T-cell (primary cell): ENCODE results near the gene GSC. TPM values are rescaled to one million over a fixed set of nuclear protein-coding genes. Genes with fewer than 3 reads are reported as not detected.

Experiments
- ATAC-seq, 4 experiments: fragments of 200-7000 bp in 3 of 4; fragments of 150-1000 bp in 1 of 4; cut with Tn5 transposase; replicated peaks in 1 of 4; 1 replicate in 3 of 4; 2 replicates in 1 of 4; pipeline ENCODE4 v1.10.0; 2021; ENCODE audit warnings: moderate library complexity in 3 of 4, mild to moderate bottlenecking in 2 of 4, moderate number of reproducible peaks in 1 of 4
- CTCF ChIA-PET, 2 donors: fragments of 300-600 bp; sonication (Branson Sonifier 250); formaldehyde crosslinking; loops; one replicate each; lab custom pipeline; 2022; ENCODE audit warnings: antibody characterized with exemption in 2 of 2; lab: Charles Lee
- POLR2A ChIA-PET, 2 donors: fragments of 300-600 bp; sonication (Branson Sonifier 250); formaldehyde crosslinking; loops; one replicate each; lab custom pipeline; 2022; ENCODE audit warnings: antibody characterized with exemption in 2 of 2; lab: Charles Lee
- DNase-seq, 35 experiments: peaks; one replicate each; pipeline versions ENCODE4 v3.0.0 to v3.0.0-alpha.2; 2013 to 2023
- H3K27ac ChIP-seq: one replicate; pipeline ENCODE4 v1.5.1; 2013; ENCODE audit warnings: low read length
- H3K27me3 ChIP-seq, 2 experiments: replicated peaks in 1 of 2; 1 replicate in 1 of 2; 2 replicates in 1 of 2; pipeline versions ENCODE4 v1.6.1 to v1.7.0; 2013; ENCODE audit warnings: low read length in 1 of 2, mixed read lengths in 1 of 2; ENCODE audit not compliant: control insufficient read depth in 2 of 2, insufficient read depth in 2 of 2; ENCODE audit errors: extremely low read depth in 1 of 2
- H3K36me3 ChIP-seq, 2 donors: 1 replicate in 1 of 2; 2 replicates in 1 of 2; pipeline versions ENCODE4 v1.6.1 to v1.7.0; 2013; ENCODE audit warnings: low read length in 1 of 2; ENCODE audit not compliant: control insufficient read depth in 2 of 2, insufficient read depth in 1 of 2; ENCODE audit errors: extremely low read depth in 1 of 2
- H3K4me1 ChIP-seq, 2 experiments: 1 replicate in 1 of 2; 2 replicates in 1 of 2; pipeline versions ENCODE4 v1.6.1 to v1.7.0; 2013; ENCODE audit warnings: low read length in 2 of 2, mixed read lengths in 1 of 2; ENCODE audit not compliant: insufficient read depth in 2 of 2, control insufficient read depth in 1 of 2; ENCODE audit errors: extremely low read depth in 1 of 2
- H3K4me3 ChIP-seq, 2 donors: 1 replicate in 1 of 2; 2 replicates in 1 of 2; pipeline versions ENCODE4 v1.5.1 to v1.7.0; 2013; ENCODE audit warnings: mild to moderate bottlenecking in 2 of 2, low read length in 1 of 2, moderate library complexity in 1 of 2; ENCODE audit not compliant: control insufficient read depth in 1 of 2; ENCODE audit errors: extremely low read depth in 1 of 2
- H3K9me3 ChIP-seq: 2 replicates; pipeline ENCODE4 v1.7.0; 2013
- H3K27ac Mint-ChIP-seq, 2 donors: one replicate each; pipeline ENCODE4 v1.8.0; 2020 to 2021; ENCODE audit warnings: mild to moderate bottlenecking in 2 of 2, mixed read lengths in 2 of 2
- H3K27me3 Mint-ChIP-seq, 2 donors: one replicate each; pipeline ENCODE4 v1.8.0; 2021 to 2022; ENCODE audit warnings: mixed read lengths in 2 of 2
- H3K36me3 Mint-ChIP-seq: one replicate; pipeline ENCODE4 v1.8.0; 2021; ENCODE audit warnings: mixed read lengths
- H3K4me1 Mint-ChIP-seq, 3 donors: one replicate each; pipeline ENCODE4 v1.8.0; 2020 to 2022; ENCODE audit warnings: mixed read lengths in 3 of 3, mild to moderate bottlenecking in 1 of 3
- H3K4me3 Mint-ChIP-seq, 3 donors: one replicate each; pipeline ENCODE4 v1.8.0; 2020 to 2022; ENCODE audit warnings: mild to moderate bottlenecking in 3 of 3, mixed read lengths in 3 of 3, moderate library complexity in 3 of 3
- H3K9me3 Mint-ChIP-seq, 3 donors: one replicate each; pipeline ENCODE4 v1.8.0; 2020 to 2022; ENCODE audit warnings: mixed read lengths in 3 of 3
- WGBS: methylation state at CpG from one replicate; pipeline ENCODE4 v1.1.5; 2013; ENCODE audit warnings: missing lambda C conversion rate; ENCODE audit not compliant: insufficient coverage; 5-methylcytosine and 5-hydroxymethylcytosine counted together
- total RNA-seq, 35 experiments: library from RNA in 6 of 35; stranded (reverse) in 6 of 35; fragments of 120-200 nt in 1 of 35; gene quantifications; one replicate each; pipeline versions ENCODE4 v1.2.1 to v1.2.4 and lab custom pipeline; 2013 to 2026

GSC gene
- total RNA-seq, 5 donors from 2014 or later (not counting 1 experiment from before 2014, with no cell fraction given) = 0.37 to 0.59 TPM; not detected in 3

DNA sequence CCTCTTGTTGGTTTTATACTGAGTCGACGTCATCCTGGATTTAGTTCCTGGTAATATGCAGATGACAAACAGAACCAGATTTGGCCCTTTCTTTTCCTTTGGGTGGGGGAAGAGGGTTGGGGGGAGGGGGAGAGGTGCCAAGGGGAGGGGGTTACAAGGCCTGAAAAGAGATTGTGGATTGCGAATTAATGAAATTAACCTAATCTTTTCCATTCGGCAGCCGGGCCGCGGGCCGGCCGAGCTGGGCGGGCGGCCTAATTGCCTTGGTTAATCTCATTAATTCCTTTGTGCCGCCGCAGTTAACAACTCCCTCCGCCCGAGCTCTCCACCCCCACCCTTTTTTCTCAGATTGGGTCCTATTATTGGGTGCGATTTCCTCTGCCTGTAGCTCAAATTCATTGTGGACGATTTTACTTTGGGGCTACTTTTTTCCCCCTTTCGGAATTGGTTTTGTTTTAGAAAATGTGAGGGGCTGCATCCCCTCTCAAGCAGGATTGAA lies 387 bp upstream of the GSC start:
- H3K27ac ChIP-seq = no peak overlapping the region
- no peaks in the 10 kb centered on the region for H3K9me3 Mint-ChIP-seq
- 3% methylated on average over 11 of the region's 18 CpGs for WGBS
- DNase-seq = no peak
- H3K9me3 ChIP-seq = no peaks in the 10 kb centered on the region
- H3K4me3 ChIP-seq = no peak overlapping the region
- peaks cover 72 to 79% of the 10 kb centered on the region in 2 donors for H3K27me3 Mint-ChIP-seq
- no peaks in the 10 kb centered on the region for H3K36me3 Mint-ChIP-seq
- H3K4me1 ChIP-seq = peaks cover 0 to 19% of the 10 kb centered on the region in 2 experiments
- POLR2A ChIA-PET = no interaction called here
- CTCF ChIA-PET = no interaction called here
- peaks cover 22 to 76% of the 10 kb centered on the region in 2 experiments for H3K27me3 ChIP-seq
- H3K4me1 Mint-ChIP-seq = peaks cover 6 to 27% (median 20%) of the 10 kb centered on the region in 3 donors
- H3K4me3 Mint-ChIP-seq = peak overlapping the region; percentile 49 to 64 (median 58)
- ATAC-seq = no peak
- no peak overlapping the region for H3K27ac Mint-ChIP-seq
- no peaks in the 10 kb centered on the region for H3K36me3 ChIP-seq

DNA sequence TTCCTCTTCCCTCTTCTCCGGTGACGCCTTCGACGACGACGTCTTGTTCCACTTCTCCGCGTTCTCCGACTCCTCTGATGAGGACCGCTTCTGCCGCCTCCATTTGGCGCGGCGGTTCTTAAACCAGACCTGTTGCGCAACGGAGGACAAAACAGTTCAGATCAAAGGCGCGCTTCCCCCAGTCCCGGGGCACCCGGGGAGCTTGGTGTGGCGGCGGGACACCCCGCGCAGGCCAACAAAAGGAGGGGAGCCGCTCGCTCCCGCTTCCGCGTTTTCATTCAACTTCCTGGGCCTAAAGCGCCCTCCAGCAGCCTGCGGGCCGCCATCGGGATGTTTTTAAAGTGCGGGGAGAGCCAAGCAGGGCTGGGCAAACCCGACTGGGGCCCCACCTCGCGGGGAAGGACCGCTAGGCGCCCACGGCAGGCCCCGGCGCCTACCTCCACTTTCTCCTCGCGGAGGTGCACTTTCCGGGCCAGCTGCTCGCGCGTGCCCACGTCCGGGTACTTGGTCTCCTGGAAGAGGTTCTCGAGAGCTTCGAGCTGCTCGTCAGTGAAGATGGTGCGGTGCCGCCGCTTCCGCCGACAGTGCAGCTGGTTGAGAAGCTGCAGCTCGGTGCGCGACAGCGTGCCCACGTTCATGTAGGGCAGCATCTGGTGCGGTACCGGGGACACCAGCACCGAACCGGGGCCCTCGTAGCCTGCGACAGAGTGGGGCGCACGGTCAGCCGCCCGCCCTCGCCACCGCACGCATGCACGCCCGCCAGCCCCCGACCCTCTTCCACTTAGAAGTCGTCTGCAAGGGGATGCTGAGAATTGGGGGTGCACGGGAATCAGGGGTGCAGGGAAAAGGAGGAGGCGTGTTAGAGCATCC lies 1.2 kb downstream of the GSC start:
- peak overlapping the region in 1 of 2 donors; percentile 65 for H3K27ac Mint-ChIP-seq
- 4% methylated on average over 76 of the region's 82 CpGs for WGBS
- DNase-seq (peak in 9 of 35 experiments; percentile 3 to 29 (median 17)), ATAC-seq (peak in 2 of 4 experiments; percentile 15 to 60)
- H3K9me3 ChIP-seq = no peaks in the 10 kb centered on the region
- peaks cover 22 to 83% of the 10 kb centered on the region in 2 experiments for H3K27me3 ChIP-seq
- H3K27me3 Mint-ChIP-seq = peaks cover 71 to 78% of the 10 kb centered on the region in 2 donors
- no peaks in the 10 kb centered on the region for H3K36me3 ChIP-seq
- H3K4me3 ChIP-seq = peak overlapping the region; percentile 19 to 62
- CTCF ChIA-PET = no interaction called here
- peaks cover 6 to 27% (median 18%) of the 10 kb centered on the region in 3 donors for H3K4me1 Mint-ChIP-seq
- no peak overlapping the region for H3K27ac ChIP-seq
- H3K4me3 Mint-ChIP-seq = peak overlapping the region; percentile 68 to 76 (median 74)
- H3K4me1 ChIP-seq = peaks cover 0 to 19% of the 10 kb centered on the region in 2 experiments
- H3K9me3 Mint-ChIP-seq = no peaks in the 10 kb centered on the region
- no peaks in the 10 kb centered on the region for H3K36me3 Mint-ChIP-seq
- POLR2A ChIA-PET = interaction anchor here in 1 of 2 donors (0.6 kb wide), 1 partner anchor 203 kb away, joined by 7 read pairs; no protein-coding TSS in a partner anchor

DNA sequence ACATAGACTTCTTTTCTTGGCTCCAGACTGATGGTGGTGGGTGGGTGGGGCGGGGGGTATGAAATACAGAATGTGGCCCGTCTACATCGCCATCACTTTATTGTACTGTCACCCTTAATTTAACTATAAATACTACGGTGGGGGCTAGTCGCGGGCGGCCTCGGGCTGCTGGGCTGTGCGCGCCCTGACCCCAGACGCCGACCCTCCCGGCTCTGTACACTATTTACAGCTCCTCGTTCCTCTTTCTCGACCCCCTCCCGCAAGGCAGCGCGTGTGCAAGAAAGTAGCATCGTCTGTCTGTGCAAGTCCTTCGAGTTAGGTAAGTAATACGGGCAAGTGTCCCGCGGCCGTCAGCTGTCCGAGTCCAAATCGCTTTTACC lies 1.8 kb downstream of the GSC start:
- no peaks in the 10 kb centered on the region for H3K36me3 Mint-ChIP-seq
- Histone ChIP-seq H3K27ac (no peak overlapping the region), H3K36me3 (no peaks in the 10 kb centered on the region), H3K9me3 (no peaks in the 10 kb centered on the region), H3K4me3 (peak overlapping the region in 1 of 2 donors; percentile 62), H3K27me3 (peaks cover 22 to 81% of the 10 kb centered on the region in 2 experiments), H3K4me1 (peaks cover 0 to 19% of the 10 kb centered on the region in 2 experiments)
- WGBS = 14% methylated on average over 17 of the region's 26 CpGs
- peak overlapping the region in 2 of 3 donors; percentile 68 to 76 for H3K4me3 Mint-ChIP-seq
- ATAC-seq (no peak), DNase-seq (no peak)
- peaks cover 71 to 78% of the 10 kb centered on the region in 2 donors for H3K27me3 Mint-ChIP-seq
- CTCF ChIA-PET = no interaction called here
- POLR2A ChIA-PET = no interaction called here
- H3K4me1 Mint-ChIP-seq = peaks cover 6 to 24% (median 18%) of the 10 kb centered on the region in 3 donors
- H3K9me3 Mint-ChIP-seq = no peaks in the 10 kb centered on the region
- H3K27ac Mint-ChIP-seq = peak overlapping the region in 1 of 2 donors; percentile 65

DNA sequence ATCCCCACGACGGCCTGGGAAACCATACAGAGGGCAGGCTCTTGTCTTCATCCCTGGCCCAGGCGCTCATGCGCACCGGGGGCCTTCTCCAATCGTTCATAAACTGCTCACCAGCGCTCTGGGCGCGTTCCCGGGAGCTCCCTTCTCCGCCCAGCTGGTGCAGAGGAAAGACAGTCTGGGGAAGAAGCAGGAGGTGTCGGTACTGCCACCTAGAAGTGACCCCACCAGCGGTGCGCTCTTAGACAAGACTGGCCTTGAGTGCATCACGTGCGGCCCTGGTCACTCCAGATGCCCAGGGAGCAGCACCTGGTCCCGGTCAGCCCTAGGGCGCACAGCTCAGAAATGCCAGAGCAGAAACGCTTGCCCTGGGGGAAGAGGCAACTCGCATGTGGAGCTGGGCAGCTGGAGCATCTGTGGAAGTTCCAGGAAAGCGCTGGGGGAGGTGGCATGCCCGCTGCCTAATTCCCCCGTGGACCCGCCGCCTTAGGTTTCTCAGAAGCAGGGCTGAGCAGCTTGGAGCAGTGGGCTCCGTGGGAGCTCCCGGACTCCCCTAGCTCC lies 2.5 kb downstream of the GSC start:
- Histone ChIP-seq H3K9me3 (no peaks in the 10 kb centered on the region), H3K27me3 (peaks cover 19 to 75% of the 10 kb centered on the region in 2 experiments), H3K4me3 (no peak overlapping the region), H3K4me1 (peaks cover 0 to 19% of the 10 kb centered on the region in 2 experiments), H3K27ac (no peak overlapping the region), H3K36me3 (no peaks in the 10 kb centered on the region)
- ATAC-seq = no peak
- no peak for DNase-seq
- Mint-ChIP-seq H3K4me1 (peaks cover 6 to 23% (median 18%) of the 10 kb centered on the region in 3 donors), H3K27me3 (peaks cover 69 to 77% of the 10 kb centered on the region in 2 donors), H3K9me3 (no peaks in the 10 kb centered on the region), H3K27ac (no peak overlapping the region), H3K36me3 (no peaks in the 10 kb centered on the region), H3K4me3 (peak overlapping the region in 1 of 3 donors; percentile 76)
- 11% methylated on average over 25 of the region's 27 CpGs for WGBS
- POLR2A ChIA-PET = no interaction called here
- CTCF ChIA-PET = no interaction called here

DNA sequence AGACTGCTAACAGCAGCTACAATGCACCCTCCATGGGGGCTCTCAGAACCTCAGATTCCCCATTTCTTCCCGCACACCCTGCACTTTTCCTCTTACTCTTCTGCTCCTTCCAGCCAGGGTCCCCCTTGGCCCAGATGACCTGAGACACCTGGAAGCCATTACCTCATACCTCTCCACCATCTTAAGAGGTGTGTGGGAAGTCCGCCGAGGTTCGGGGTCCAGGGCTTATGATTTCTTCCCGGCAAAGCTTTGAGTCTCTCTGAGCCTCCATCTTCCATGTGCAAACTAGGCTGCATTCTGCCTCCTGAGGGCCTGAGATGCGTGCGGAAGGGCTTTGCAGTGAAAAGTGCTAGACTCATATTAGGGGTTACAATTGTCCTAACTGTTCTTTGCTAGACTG lies 5.3 kb downstream of the GSC start:
- Histone ChIP-seq H3K4me3 (no peak overlapping the region), H3K27ac (no peak overlapping the region), H3K9me3 (no peaks in the 10 kb centered on the region), H3K36me3 (no peaks in the 10 kb centered on the region), H3K4me1 (peaks cover 0 to 14% of the 10 kb centered on the region in 2 experiments), H3K27me3 (peaks cover 14 to 60% of the 10 kb centered on the region in 2 experiments)
- ATAC-seq (no peak), DNase-seq (no peak)
- Mint-ChIP-seq H3K4me3 (no peak overlapping the region), H3K27me3 (peaks cover 58 to 69% of the 10 kb centered on the region in 2 donors), H3K36me3 (no peaks in the 10 kb centered on the region), H3K27ac (no peak overlapping the region), H3K9me3 (no peaks in the 10 kb centered on the region), H3K4me1 (peaks cover 6 to 13% (median 11%) of the 10 kb centered on the region in 3 donors)
- POLR2A ChIA-PET = no interaction called here
- 63% methylated on average over 2 of the region's 7 CpGs for WGBS
- CTCF ChIA-PET = no interaction called here

DNA sequence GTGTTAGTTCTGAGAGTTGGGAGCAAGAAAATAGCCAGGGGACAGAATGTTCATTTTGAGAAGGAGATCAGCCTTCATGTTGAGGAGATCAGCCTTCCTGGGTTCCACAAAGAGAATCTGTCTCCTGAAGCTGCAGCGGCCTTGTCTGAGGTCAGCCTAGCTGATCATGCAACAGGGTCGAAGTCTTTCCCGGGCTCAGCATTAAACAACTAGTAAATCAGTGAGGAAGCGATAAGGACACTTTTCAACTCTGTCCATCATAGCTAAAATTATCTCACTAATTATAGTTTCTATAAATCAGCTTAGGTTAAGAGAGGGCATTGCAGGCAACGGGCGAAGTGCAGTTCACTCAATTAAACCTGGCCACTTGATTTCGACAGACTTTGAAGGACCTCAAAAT lies 7.5 kb downstream of the GSC start:
- Histone ChIP-seq H3K4me3 (no peak overlapping the region), H3K27me3 (peaks cover 11 to 49% of the 10 kb centered on the region in 2 experiments), H3K4me1 (no peaks in the 10 kb centered on the region), H3K36me3 (no peaks in the 10 kb centered on the region), H3K9me3 (no peaks in the 10 kb centered on the region), H3K27ac (no peak overlapping the region)
- Mint-ChIP-seq H3K4me1 (no peaks in the 10 kb centered on the region), H3K27ac (no peak overlapping the region), H3K4me3 (no peak overlapping the region), H3K36me3 (no peaks in the 10 kb centered on the region), H3K27me3 (peaks cover 51 to 57% of the 10 kb centered on the region in 2 donors), H3K9me3 (no peaks in the 10 kb centered on the region)
- POLR2A ChIA-PET = no interaction called here
- ATAC-seq = no peak
- DNase-seq = no peak
- CTCF ChIA-PET = no interaction called here
- WGBS = 74% methylated on average over 3 of the region's 7 CpGs
